HL-60 (cell line): ENCODE measurements around the gene EAF2.
A peak's percentile ranks its signal among the peaks of the same experiment; 100 is the strongest.

Experiments used
- DNase-seq, 2 experiments: peaks; one replicate each; pipeline ENCODE4 v3.0.0-alpha.2; 2010 to 2020; ENCODE audit warnings: low read depth in 1 of 2, low spot score in 1 of 2
- H3K27ac ChIP-seq: fragments of 250-450 bp; sonication (Bioruptor Pico); replicated peaks from 2 replicates; pipeline ENCODE4 v1.5.1; 2020; ENCODE audit warnings: mild to moderate bottlenecking, moderate library complexity
- H3K27me3 ChIP-seq: fragments of 250-450 bp; sonication (Bioruptor Pico); 2 replicates; pipeline ENCODE4 v1.5.1; 2021; ENCODE audit warnings: mild to moderate bottlenecking, moderate library complexity; ENCODE audit not compliant: insufficient read depth, poor library complexity, severe bottlenecking
- H3K4me3 ChIP-seq: replicated peaks from 2 replicates; pipeline ENCODE4 v1.5.1; 2011; ENCODE audit warnings: mild to moderate bottlenecking, control low read depth, low read length; ENCODE audit not compliant: insufficient read depth
- CTCF ChIP-seq: IDR thresholded peaks from one replicate; pipeline ENCODE4 v1.5.1; 2011; ENCODE audit warnings: low read length, control low read depth, inconsistent platforms; ENCODE audit not compliant: insufficient read depth
- GABPA ChIP-seq: IDR thresholded peaks from 2 replicates; pipeline ENCODE4 v1.6.1; 2012; ENCODE audit warnings: low read depth
- POLR2AphosphoS5 ChIP-seq: IDR thresholded peaks from 2 replicates; pipeline ENCODE4 v1.6.1; 2012; ENCODE audit warnings: low read depth
- SPI1 ChIP-seq: IDR thresholded peaks from 2 replicates; pipeline ENCODE4 v1.6.1; 2012; ENCODE audit warnings: low read depth, mild to moderate bottlenecking, borderline replicate concordance
- long read RNA-seq: library from polyadenylated mRNA; unstranded; transcript quantifications from one replicate; pipeline ENCODE4 v2.0.0, GENCODE V29; 2020
- TF ChIP-seq, protein P1 (sequence below): IDR thresholded peaks from 2 replicates; pipeline ENCODE4 v1.6.1; 2012; ENCODE audit warnings: low read depth; ENCODE audit not compliant: insufficient replicate concordance

EAF2 gene
- long read RNA-seq, transcript EAF2-201 (6 exons, 992 nt): major isoform, 27 of 44 reads
- long read RNA-seq, transcript EAF2-204 (5 exons, 829 nt): minor isoform, 12 of 44 reads
- long read RNA-seq, partial matches to known transcripts: 2 of 44 reads
- long read RNA-seq, other reads (novel, unspliced or antisense): 3 of 44 reads

- TF ChIP-seq, protein P1, sequence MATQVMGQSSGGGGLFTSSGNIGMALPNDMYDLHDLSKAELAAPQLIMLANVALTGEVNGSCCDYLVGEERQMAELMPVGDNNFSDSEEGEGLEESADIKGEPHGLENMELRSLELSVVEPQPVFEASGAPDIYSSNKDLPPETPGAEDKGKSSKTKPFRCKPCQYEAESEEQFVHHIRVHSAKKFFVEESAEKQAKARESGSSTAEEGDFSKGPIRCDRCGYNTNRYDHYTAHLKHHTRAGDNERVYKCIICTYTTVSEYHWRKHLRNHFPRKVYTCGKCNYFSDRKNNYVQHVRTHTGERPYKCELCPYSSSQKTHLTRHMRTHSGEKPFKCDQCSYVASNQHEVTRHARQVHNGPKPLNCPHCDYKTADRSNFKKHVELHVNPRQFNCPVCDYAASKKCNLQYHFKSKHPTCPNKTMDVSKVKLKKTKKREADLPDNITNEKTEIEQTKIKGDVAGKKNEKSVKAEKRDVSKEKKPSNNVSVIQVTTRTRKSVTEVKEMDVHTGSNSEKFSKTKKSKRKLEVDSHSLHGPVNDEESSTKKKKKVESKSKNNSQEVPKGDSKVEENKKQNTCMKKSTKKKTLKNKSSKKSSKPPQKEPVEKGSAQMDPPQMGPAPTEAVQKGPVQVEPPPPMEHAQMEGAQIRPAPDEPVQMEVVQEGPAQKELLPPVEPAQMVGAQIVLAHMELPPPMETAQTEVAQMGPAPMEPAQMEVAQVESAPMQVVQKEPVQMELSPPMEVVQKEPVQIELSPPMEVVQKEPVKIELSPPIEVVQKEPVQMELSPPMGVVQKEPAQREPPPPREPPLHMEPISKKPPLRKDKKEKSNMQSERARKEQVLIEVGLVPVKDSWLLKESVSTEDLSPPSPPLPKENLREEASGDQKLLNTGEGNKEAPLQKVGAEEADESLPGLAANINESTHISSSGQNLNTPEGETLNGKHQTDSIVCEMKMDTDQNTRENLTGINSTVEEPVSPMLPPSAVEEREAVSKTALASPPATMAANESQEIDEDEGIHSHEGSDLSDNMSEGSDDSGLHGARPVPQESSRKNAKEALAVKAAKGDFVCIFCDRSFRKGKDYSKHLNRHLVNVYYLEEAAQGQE: peak; percentile 59
- peak; percentile 89 for TF ChIP-seq POLR2AphosphoS5
- TF ChIP-seq SPI1: no peak
- H3K27ac ChIP-seq: peak within 1 kb of the TSS; percentile 90
Observed at GRCh38 chr3:121834671-121835464, at the start of gene EAF2, which contains the start of gene IQCB1. TSS of gene EAF2 (plus strand) at chr3:121835209. CDS start at chr3:121835286, 77 bp downstream. TSS of gene IQCB1 (minus strand) at chr3:121835060. CDS start at chr3:121828960, 6,100 bp downstream.

DNA sequence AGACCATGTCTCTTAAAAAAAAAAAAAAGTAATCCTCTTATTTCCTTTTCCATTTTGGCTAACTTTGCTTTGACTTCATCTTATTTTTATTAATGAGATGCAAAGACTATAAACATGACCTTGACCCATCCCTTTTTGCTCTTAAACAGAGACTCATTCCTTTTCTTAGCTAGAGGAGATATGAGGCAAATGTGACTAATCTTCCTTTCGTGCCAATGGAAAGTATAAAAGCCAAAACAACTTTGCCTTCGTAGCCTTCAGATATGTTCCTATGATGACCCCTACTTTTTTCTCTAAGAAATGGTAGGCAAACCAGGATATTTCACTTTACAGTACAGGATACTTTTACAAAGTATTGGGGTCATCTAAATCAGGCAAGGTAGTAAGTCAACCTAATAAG lies 48.5 kb upstream of the EAF2 start:
- DNase-seq: no peak
- Histone ChIP-seq H3K27ac (no peak overlapping the region), H3K27me3 (no peaks in the 10 kb centered on the region), H3K4me3 (no peak overlapping the region)
- no peak for TF ChIP-seq GABPA
- TF ChIP-seq, protein P1: no peak

More at GRCh38 chr3:121834671-121835464, at the start of gene EAF2, which contains the start of gene IQCB1:
- Histone ChIP-seq H3K4me3 (peak within 1 kb of the TSS; percentile 92), H3K27me3 (no peaks in the 10 kb centered on the region)
- DNase-seq: peak; percentile 93 to 97

GRCh38 chr3:121793078-121793477 lies 41.9 kb upstream of the EAF2 start:
- H3K27me3 ChIP-seq: no peaks in the 10 kb centered on the region
- TF ChIP-seq POLR2AphosphoS5 (no peak), SPI1 (no peak), CTCF (no peak), GABPA (no peak)
- TF ChIP-seq, protein P1: no peak
- H3K27ac ChIP-seq: no peak overlapping the region
- no peak for DNase-seq
- no peak overlapping the region for H3K4me3 ChIP-seq

DNA sequence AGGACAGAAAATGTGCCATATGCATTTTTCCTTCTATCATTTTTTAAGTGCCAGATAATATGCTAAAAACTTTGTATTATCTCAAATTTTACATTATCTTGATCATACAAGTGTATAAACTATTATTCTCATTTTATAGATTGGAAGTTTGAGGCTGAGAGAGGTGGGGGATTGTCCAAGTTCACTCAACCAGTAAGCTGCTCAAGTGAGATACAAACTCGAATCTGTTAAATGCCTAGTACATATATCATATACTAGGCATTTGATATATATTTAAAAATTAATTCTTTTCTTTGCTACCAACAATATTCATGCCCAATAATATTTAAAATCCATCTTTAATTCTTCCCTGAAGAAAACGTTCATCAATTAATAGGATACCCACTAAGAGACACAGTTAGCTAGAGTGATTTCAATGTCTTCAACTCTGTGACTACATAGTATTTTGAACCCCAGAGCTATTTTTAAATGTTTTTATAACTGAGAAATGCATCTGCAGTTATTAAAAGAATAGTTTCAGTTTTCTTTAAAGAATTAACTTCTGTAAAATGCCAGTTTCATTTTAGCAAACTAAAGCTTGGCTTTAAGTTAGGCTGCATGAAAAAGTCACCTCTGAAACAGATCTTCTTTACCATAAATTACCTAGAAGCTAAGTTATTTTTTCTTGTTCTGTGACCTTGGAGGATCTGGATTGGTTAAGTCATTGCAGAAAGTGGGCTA lies 40.6 kb upstream of the EAF2 start:
- no peak for DNase-seq
- H3K27ac ChIP-seq: no peak overlapping the region
- TF ChIP-seq POLR2AphosphoS5: no peak
- TF ChIP-seq SPI1: no peak
- TF ChIP-seq CTCF: no peak
- no peak for TF ChIP-seq GABPA
- TF ChIP-seq, protein P1: no peak
- no peak overlapping the region for H3K4me3 ChIP-seq
- H3K27me3 ChIP-seq: no peaks in the 10 kb centered on the region
